Activated T-helper 17 cell treated with anti-CD3 and anti-CD28 coated beads, Interleukin-2, amount 50 U/mL, for 72 hours (primary cell): ENCODE results near the gene RARS2. TPM values are rescaled to one million over a fixed set of nuclear protein-coding genes. Genes with fewer than 3 reads are reported as not detected.
A peak's percentile ranks its signal among the peaks of the same experiment; 100 is the strongest.
"Not testable (repeated sequence)": the region's sequence is repeated elsewhere in the genome, so short reads cannot be mapped to it uniquely, and the experiment has no call there.

Experiments
- ATAC-seq: fragments of 150-1000 bp; cut with Tn5 transposase; replicated peaks from 2 replicates; pipeline ENCODE4 v1.10.0; 2021; ENCODE audit warnings: mild to moderate bottlenecking, moderate library complexity
- H3K27ac Mint-ChIP-seq: one replicate; pipeline ENCODE4 v1.8.0; 2022; ENCODE audit warnings: mixed read lengths
- H3K27me3 Mint-ChIP-seq: one replicate; pipeline ENCODE4 v1.8.0; 2022; ENCODE audit warnings: mixed read lengths
- H3K36me3 Mint-ChIP-seq: one replicate; pipeline ENCODE4 v1.8.0; 2022; ENCODE audit warnings: low read depth, mild to moderate bottlenecking, mixed read lengths
- H3K4me1 Mint-ChIP-seq: one replicate; pipeline ENCODE4 v1.8.0; 2022; ENCODE audit warnings: mixed read lengths
- H3K4me3 Mint-ChIP-seq: one replicate; pipeline ENCODE4 v1.8.0; 2022; ENCODE audit warnings: mild to moderate bottlenecking, mixed read lengths
- H3K9me3 Mint-ChIP-seq: one replicate; pipeline ENCODE4 v1.8.0; 2022; ENCODE audit warnings: mixed read lengths
- total RNA-seq, 2 donors: library from RNA; stranded (reverse); gene quantifications; one replicate each; pipeline ENCODE4 v1.2.3, GENCODE V29; 2022

The RARS2 gene
- 10 to 100 TPM; 25.7 to 27.0 TPM for total RNA-seq

- Mint-ChIP-seq H3K36me3 (peaks cover 52% of the 10 kb centered on the region), H3K9me3 (no peaks in the 10 kb centered on the region), H3K27ac (peak within 1 kb of the TSS; percentile 97), H3K27me3 (no peaks in the 10 kb centered on the region), H3K4me1 (peaks cover 32% of the 10 kb centered on the region), H3K4me3 (peak within 1 kb of the TSS; percentile 98)
- ATAC-seq: peak; percentile 100
These were observed at the start of gene RARS2, which contains the start of gene ORC3 for GRCh38 chr6:87589693-87590416. Gene RARS2, minus strand, starts transcription at chr6:87589987. Its CDS starts 30 bp downstream, at chr6:87589957. Gene ORC3, plus strand, starts transcription at chr6:87590135. Its CDS starts 34 bp downstream, at chr6:87590169.

GRCh38 chr6:87639373-87639772 is 49.6 kb upstream of the RARS2 start:
- H3K9me3 Mint-ChIP-seq: no peaks in the 10 kb centered on the region
- no peaks in the 10 kb centered on the region for H3K27me3 Mint-ChIP-seq
- H3K36me3 Mint-ChIP-seq: peaks cover 55% of the 10 kb centered on the region
- no peak for ATAC-seq
- H3K4me3 Mint-ChIP-seq: no peak overlapping the region
- H3K4me1 Mint-ChIP-seq: no peaks in the 10 kb centered on the region
- H3K27ac Mint-ChIP-seq: no peak overlapping the region

- H3K36me3 Mint-ChIP-seq: peaks cover 67% of the 10 kb centered on the region
These were observed 47.3 kb upstream of the RARS2 start for GRCh38 chr6:87637106-87637505.

GRCh38 chr6:87636315-87636714 is 46.5 kb upstream of the RARS2 start:
- ATAC-seq: no peak
- Mint-ChIP-seq H3K27me3 (no peaks in the 10 kb centered on the region), H3K27ac (no peak overlapping the region), H3K4me3 (no peak overlapping the region), H3K36me3 (peaks cover 67% of the 10 kb centered on the region), H3K4me1 (peaks cover 4% of the 10 kb centered on the region), H3K9me3 (no peaks in the 10 kb centered on the region)

More at GRCh38 chr6:87637106-87637505, 47.3 kb upstream of the RARS2 start:
- Mint-ChIP-seq H3K27ac (no peak overlapping the region), H3K27me3 (no peaks in the 10 kb centered on the region), H3K4me1 (peaks cover 4% of the 10 kb centered on the region), H3K9me3 (no peaks in the 10 kb centered on the region), H3K4me3 (no peak overlapping the region)
- no peak for ATAC-seq

GRCh38 chr6:87633851-87634250 is 44.1 kb upstream of the RARS2 start:
- peaks cover 4% of the 10 kb centered on the region for H3K4me1 Mint-ChIP-seq
- no peaks in the 10 kb centered on the region for H3K9me3 Mint-ChIP-seq
- no peaks in the 10 kb centered on the region for H3K27me3 Mint-ChIP-seq
- peak; percentile 54 for ATAC-seq
- H3K27ac Mint-ChIP-seq: no peak overlapping the region
- H3K36me3 Mint-ChIP-seq: peaks cover 62% of the 10 kb centered on the region
- no peak overlapping the region for H3K4me3 Mint-ChIP-seq

- Mint-ChIP-seq H3K4me3 (no peak overlapping the region), H3K27me3 (no peaks in the 10 kb centered on the region), H3K4me1 (peaks cover 4% of the 10 kb centered on the region), H3K9me3 (no peaks in the 10 kb centered on the region), H3K27ac (no peak overlapping the region), H3K36me3 (peaks cover 56% of the 10 kb centered on the region)
- no peak for ATAC-seq
These were observed 41.0 kb upstream of the RARS2 start for GRCh38 chr6:87630746-87631145.

GRCh38 chr6:87628881-87629280 is 39.1 kb upstream of the RARS2 start:
- Mint-ChIP-seq H3K27ac (no peak overlapping the region), H3K4me1 (peaks cover 4% of the 10 kb centered on the region), H3K9me3 (no peaks in the 10 kb centered on the region), H3K27me3 (no peaks in the 10 kb centered on the region), H3K36me3 (peaks cover 62% of the 10 kb centered on the region), H3K4me3 (no peak overlapping the region)
- no peak for ATAC-seq

GRCh38 chr6:87628424-87628823 is 38.6 kb upstream of the RARS2 start:
- no peak for ATAC-seq
- no peaks in the 10 kb centered on the region for H3K27me3 Mint-ChIP-seq
- H3K36me3 Mint-ChIP-seq: peaks cover 62% of the 10 kb centered on the region
- no peak overlapping the region for H3K4me3 Mint-ChIP-seq
- peaks cover 4% of the 10 kb centered on the region for H3K4me1 Mint-ChIP-seq
- no peak overlapping the region for H3K27ac Mint-ChIP-seq
- no peaks in the 10 kb centered on the region for H3K9me3 Mint-ChIP-seq

GRCh38 chr6:87623248-87623647 is 33.5 kb upstream of the RARS2 start:
- Mint-ChIP-seq H3K27me3 (no peaks in the 10 kb centered on the region), H3K36me3 (peaks cover 79% of the 10 kb centered on the region), H3K27ac (no peak overlapping the region), H3K4me1 (peaks cover 5% of the 10 kb centered on the region), H3K9me3 (no peaks in the 10 kb centered on the region), H3K4me3 (no peak overlapping the region)
- no peak for ATAC-seq

GRCh38 chr6:87618531-87618930 is 28.7 kb upstream of the RARS2 start:
- no peak for ATAC-seq
- peaks cover 5% of the 10 kb centered on the region for H3K4me1 Mint-ChIP-seq
- no peak overlapping the region for H3K4me3 Mint-ChIP-seq
- no peak overlapping the region for H3K27ac Mint-ChIP-seq
- H3K27me3 Mint-ChIP-seq: no peaks in the 10 kb centered on the region
- no peaks in the 10 kb centered on the region for H3K9me3 Mint-ChIP-seq
- H3K36me3 Mint-ChIP-seq: peaks cover 75% of the 10 kb centered on the region

- Mint-ChIP-seq H3K9me3 (no peaks in the 10 kb centered on the region), H3K4me3 (no peak overlapping the region)
These were observed 27.6 kb upstream of the RARS2 start for GRCh38 chr6:87617405-87617804.

GRCh38 chr6:87613018-87613417 is 23.2 kb upstream of the RARS2 start:
- H3K4me3 Mint-ChIP-seq, H3K27me3 Mint-ChIP-seq, H3K9me3 Mint-ChIP-seq, ATAC-seq, H3K4me1 Mint-ChIP-seq, H3K27ac Mint-ChIP-seq: not testable (repeated sequence)
- H3K36me3 Mint-ChIP-seq: peaks cover 74% of the 10 kb centered on the region

More at GRCh38 chr6:87617405-87617804, 27.6 kb upstream of the RARS2 start:
- ATAC-seq: no peak
- no peaks in the 10 kb centered on the region for H3K27me3 Mint-ChIP-seq
- peaks cover 75% of the 10 kb centered on the region for H3K36me3 Mint-ChIP-seq
- peaks cover 5% of the 10 kb centered on the region for H3K4me1 Mint-ChIP-seq
- no peak overlapping the region for H3K27ac Mint-ChIP-seq

GRCh38 chr6:87608802-87609201 is 19.0 kb upstream of the RARS2 start:
- Mint-ChIP-seq H3K27ac (no peak overlapping the region), H3K9me3 (no peaks in the 10 kb centered on the region), H3K27me3 (no peaks in the 10 kb centered on the region)

GRCh38 chr6:87606199-87606598 is 16.4 kb upstream of the RARS2 start:
- Mint-ChIP-seq H3K27me3 (no peaks in the 10 kb centered on the region), H3K4me1 (no peaks in the 10 kb centered on the region), H3K36me3 (peaks cover 58% of the 10 kb centered on the region), H3K9me3 (no peaks in the 10 kb centered on the region), H3K4me3 (no peak overlapping the region), H3K27ac (no peak overlapping the region)
- no peak for ATAC-seq

More at GRCh38 chr6:87608802-87609201, 19.0 kb upstream of the RARS2 start:
- H3K4me1 Mint-ChIP-seq: no peaks in the 10 kb centered on the region
- H3K36me3 Mint-ChIP-seq: peaks cover 65% of the 10 kb centered on the region
- H3K4me3 Mint-ChIP-seq: no peak overlapping the region
- no peak for ATAC-seq

GRCh38 chr6:87600576-87600975 is 10.8 kb upstream of the RARS2 start:
- H3K27ac Mint-ChIP-seq: no peak overlapping the region
- no peaks in the 10 kb centered on the region for H3K4me1 Mint-ChIP-seq
- H3K4me3 Mint-ChIP-seq: no peak overlapping the region
- ATAC-seq: no peak
- no peaks in the 10 kb centered on the region for H3K27me3 Mint-ChIP-seq
- no peaks in the 10 kb centered on the region for H3K9me3 Mint-ChIP-seq
- peaks cover 43% of the 10 kb centered on the region for H3K36me3 Mint-ChIP-seq
